SW480 (cell line): ENCODE results near the gene GPC6.
A peak's percentile ranks its signal among the peaks of the same experiment; 100 is the strongest.

Experiments used
- DNase-seq: peaks from one replicate; pipeline ENCODE4 v3.0.0-alpha.2; 2016; ENCODE audit warnings: low spot score

Gene GPC6

GRCh38 chr13:93577105-93577504 is 350.5 kb downstream of the GPC6 start:
- no peak for DNase-seq

GRCh38 chr13:93589788-93590187 is 363.2 kb downstream of the GPC6 start:
- no peak for DNase-seq

- DNase-seq, result peak; percentile 2
Measured at GRCh38 chr13:93603043-93603442, 376.4 kb downstream of the GPC6 start.

GRCh38 chr13:93614776-93615175 is 388.2 kb downstream of the GPC6 start:
- DNase-seq, result no peak

GRCh38 chr13:93620181-93620765 is 393.7 kb downstream of the GPC6 start:
- DNase-seq, result no peak

GRCh38 chr13:93621051-93621450 is 394.4 kb downstream of the GPC6 start:
- DNase-seq, result no peak

- DNase-seq, result no peak
Measured at GRCh38 chr13:93621966-93622365, 395.4 kb downstream of the GPC6 start.

GRCh38 chr13:93624311-93624777 is 397.7 kb downstream of the GPC6 start:
- no peak for DNase-seq

- DNase-seq, result no peak
Measured at GRCh38 chr13:93625536-93625935, 398.9 kb downstream of the GPC6 start.

- no peak for DNase-seq
Measured at GRCh38 chr13:93628136-93628797, 401.7 kb downstream of the GPC6 start.

GRCh38 chr13:93635616-93636032 is 409.0 kb downstream of the GPC6 start:
- DNase-seq, result no peak

GRCh38 chr13:93637852-93638251 is 411.2 kb downstream of the GPC6 start:
- DNase-seq, result no peak

GRCh38 chr13:93640452-93640851 is 413.8 kb downstream of the GPC6 start:
- no peak for DNase-seq

GRCh38 chr13:93646245-93646644 is 419.6 kb downstream of the GPC6 start:
- DNase-seq, result no peak

- no peak for DNase-seq
Measured at GRCh38 chr13:93649496-93649895, 422.9 kb downstream of the GPC6 start.

- no peak for DNase-seq
Measured at GRCh38 chr13:93653776-93654175, 427.2 kb downstream of the GPC6 start.

GRCh38 chr13:93655154-93655553 is 428.5 kb downstream of the GPC6 start:
- DNase-seq, result no peak

GRCh38 chr13:93660391-93661063 is 433.9 kb downstream of the GPC6 start:
- DNase-seq, result no peak

- no peak for DNase-seq
Measured at GRCh38 chr13:93670866-93671265, 444.3 kb downstream of the GPC6 start.

- no peak for DNase-seq
Measured at GRCh38 chr13:93672996-93673395, 446.4 kb downstream of the GPC6 start.

GRCh38 chr13:93673885-93674284 is 447.3 kb downstream of the GPC6 start:
- no peak for DNase-seq

- no peak for DNase-seq
Measured at GRCh38 chr13:93674337-93674755, 447.7 kb downstream of the GPC6 start.

GRCh38 chr13:93680329-93680728 is 453.7 kb downstream of the GPC6 start:
- DNase-seq, result no peak
